Uterus (tissue), 2 donors: ENCODE measurements around the gene PARD3.

Experiments
- CTCF ChIP-seq, 4 experiments: fragments of 200-600 bp in 2 of 4; fragments of 450-650 bp in 2 of 4; sonication (generic) in 2 of 4; IDR thresholded peaks; one replicate each; pipeline ENCODE4 v1.5.1; 2016 to 2019; ENCODE audit warnings: antibody characterized with exemption in 4 of 4, mild to moderate bottlenecking in 2 of 4, moderate library complexity in 1 of 4
- POLR2A ChIP-seq, 2 donors: fragments of 450-650 bp; IDR thresholded peaks; one replicate each; pipeline ENCODE4 v1.6.1; 2016; ENCODE audit warnings: antibody characterized with exemption in 2 of 2, mild to moderate bottlenecking in 1 of 2, moderate library complexity in 1 of 2

DNA sequence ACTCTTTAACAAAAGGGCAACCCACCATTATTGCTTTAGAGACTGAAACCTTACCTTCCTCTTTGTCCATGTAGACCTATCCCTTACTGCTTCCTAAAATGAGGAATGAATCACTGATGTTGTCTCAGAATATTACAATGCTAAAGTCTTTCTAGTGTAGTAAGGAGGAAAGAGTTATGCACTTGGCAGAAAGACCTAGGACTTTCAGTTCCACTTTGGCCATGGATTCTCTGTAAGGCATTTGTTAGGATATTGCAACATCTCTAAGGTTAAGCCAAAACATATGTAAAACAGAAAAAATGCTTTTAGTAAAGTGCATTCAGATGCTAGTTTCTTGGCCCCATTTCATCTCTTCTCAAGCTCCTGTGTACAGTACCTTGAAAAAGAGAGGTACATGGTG, 230.9 kb downstream of the PARD3 start:
- TF ChIP-seq CTCF (IDR thresholded peaks at IDR 0.05) (no peak), POLR2A (IDR thresholded peaks at IDR 0.05) (no peak)
